H7 (cell line): ENCODE measurements around the gene IL9. TPM values are rescaled to one million over a fixed set of nuclear protein-coding genes. Genes with fewer than 3 reads are reported as not detected.
A peak's percentile ranks its signal among the peaks of the same experiment; 100 is the strongest.

Source experiments
- DNase-seq: peaks from one replicate; pipeline ENCODE4 v3.0.0; 2012
- H3K27me3 ChIP-seq: 2 replicates; pipeline ENCODE4 v1.6.0; 2011; ENCODE audit warnings: mild to moderate bottlenecking, low read length; ENCODE audit not compliant: control insufficient read depth, insufficient read depth
- H3K36me3 ChIP-seq: replicated peaks from 2 replicates; pipeline ENCODE4 v1.5.1; 2011; ENCODE audit warnings: low read length; ENCODE audit not compliant: control insufficient read depth, insufficient read depth
- H3K4me3 ChIP-seq: 2 replicates; pipeline ENCODE4 v1.5.1; 2011; ENCODE audit warnings: low read depth, mild to moderate bottlenecking, control low read depth, low read length, moderate library complexity; ENCODE audit not compliant: insufficient read depth
- total RNA-seq: library from RNA; depleted of rRNA; stranded (reverse); fragments of >200 nt; shearing (Covaris generic); gene quantifications from 2 replicates; pipeline ENCODE4 v1.2.3, GENCODE V29; 2014

The IL9 gene
- total RNA-seq, 1 experiment from 2014 or later: not detected

DNA sequence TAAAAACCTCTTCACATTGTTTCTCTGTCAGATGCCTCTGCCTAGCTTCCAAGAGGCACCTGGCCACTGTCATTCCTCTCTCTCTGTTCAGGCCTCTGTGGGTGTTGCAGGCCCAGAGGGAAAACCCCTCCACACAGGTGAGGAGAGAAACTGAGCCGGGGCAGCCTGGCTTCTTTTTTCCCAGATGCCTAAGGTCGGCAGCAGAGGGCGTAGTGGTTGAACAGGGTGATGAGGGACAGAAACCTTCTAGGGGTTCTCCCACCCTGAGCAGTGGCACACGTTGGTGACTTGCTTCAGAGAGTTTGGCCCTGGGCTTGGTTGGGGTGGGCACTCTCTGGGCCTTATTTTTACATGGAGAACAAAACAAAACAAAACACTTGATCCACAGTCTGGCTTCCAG, 12.2 kb downstream of the IL9 start:
- H3K4me3 ChIP-seq: no peak overlapping the region
- peaks cover 5% of the 10 kb centered on the region for H3K27me3 ChIP-seq
- peak; percentile 78 for DNase-seq

DNA sequence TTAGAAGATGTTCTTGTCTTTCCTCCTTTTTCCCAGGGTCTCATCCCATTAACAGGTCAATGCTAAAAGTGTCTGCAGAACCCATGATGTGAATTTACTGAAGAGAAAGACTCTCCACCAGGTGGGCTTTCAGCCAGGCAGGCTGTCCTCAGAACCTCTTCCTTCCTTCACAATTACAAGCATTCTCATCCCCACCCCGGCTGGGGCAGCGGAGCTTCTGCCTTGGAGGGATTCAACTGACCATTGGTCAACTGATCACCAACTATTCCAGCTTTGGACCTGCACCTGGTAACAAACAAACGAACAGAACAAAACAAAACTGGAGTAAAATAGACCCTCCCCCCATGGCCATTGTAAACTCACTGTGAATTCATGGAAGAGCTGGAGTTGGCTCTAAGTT, 12.6 kb downstream of the IL9 start:
- no peaks in the 10 kb centered on the region for H3K36me3 ChIP-seq
- H3K4me3 ChIP-seq: no peak overlapping the region
- no peak for DNase-seq
- H3K27me3 ChIP-seq: peaks cover 4% of the 10 kb centered on the region

More for the DNA sequence above, 12.2 kb downstream of the IL9 start:
- H3K36me3 ChIP-seq: no peaks in the 10 kb centered on the region

DNA sequence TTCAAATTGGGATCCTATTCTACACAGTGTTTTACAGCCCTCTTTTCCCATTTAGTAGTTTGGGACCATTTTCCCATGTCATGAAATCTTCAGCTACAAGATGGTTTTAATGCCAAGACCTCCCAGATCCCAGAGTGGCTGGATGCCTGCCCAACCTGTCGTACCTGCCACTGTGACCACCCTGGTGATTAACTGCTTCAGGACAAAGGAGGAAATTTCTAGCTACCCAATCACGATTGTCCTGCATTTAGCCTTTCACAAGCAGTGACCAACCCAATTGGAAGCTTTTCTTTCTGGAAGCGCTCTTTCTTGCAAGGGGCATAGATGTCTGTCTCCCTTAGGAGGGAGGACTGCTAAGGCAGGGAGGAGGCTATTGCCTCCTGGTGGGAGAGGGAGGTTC, 13.8 kb downstream of the IL9 start:
- H3K27me3 ChIP-seq: no peaks in the 10 kb centered on the region

DNA sequence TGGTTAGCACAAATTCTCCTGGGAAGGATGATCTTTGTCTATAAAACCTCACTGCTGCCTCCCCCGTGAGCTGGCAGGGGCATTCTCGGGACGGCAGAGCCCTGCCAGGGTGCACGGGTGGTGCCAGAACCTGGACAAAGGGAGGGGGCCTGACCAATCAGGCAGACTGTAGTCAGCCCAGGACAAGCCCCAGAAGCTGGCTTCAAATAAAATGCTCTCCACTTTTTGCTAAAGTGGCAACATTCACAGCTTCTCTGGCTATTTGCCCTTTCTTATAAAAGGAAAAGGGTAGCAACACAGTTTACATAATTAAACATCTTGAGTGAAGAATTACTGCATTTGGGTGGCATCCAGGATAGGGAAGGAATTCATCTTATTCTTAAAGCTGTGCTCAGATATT, 14.4 kb downstream of the IL9 start:
- Histone ChIP-seq H3K36me3 (no peaks in the 10 kb centered on the region), H3K27me3 (no peaks in the 10 kb centered on the region), H3K4me3 (no peak overlapping the region)
- DNase-seq: no peak

More for the DNA sequence above, 13.8 kb downstream of the IL9 start:
- DNase-seq: peak; percentile 16
- H3K4me3 ChIP-seq: no peak overlapping the region
- no peaks in the 10 kb centered on the region for H3K36me3 ChIP-seq

DNA sequence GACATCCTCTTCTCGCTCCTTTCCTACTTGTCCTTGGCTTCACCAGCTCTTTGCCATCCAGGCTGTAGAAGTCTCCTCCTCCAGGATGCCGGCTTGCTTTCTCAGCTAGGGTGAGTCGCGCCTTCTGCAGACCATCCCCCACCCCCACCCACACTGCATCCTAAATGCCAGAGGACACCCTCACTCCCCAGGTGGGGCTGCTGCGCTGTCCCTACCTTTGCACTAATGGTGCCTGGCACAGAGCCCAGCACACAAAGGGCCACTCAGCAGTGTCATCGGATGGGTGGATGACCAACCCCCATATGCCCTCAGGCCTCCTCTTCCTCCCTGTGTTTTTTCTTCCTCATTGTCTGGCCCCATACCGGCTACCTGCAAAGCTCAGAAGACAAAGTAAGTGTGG, 14.8 kb downstream of the IL9 start:
- Histone ChIP-seq H3K27me3 (no peaks in the 10 kb centered on the region), H3K36me3 (no peaks in the 10 kb centered on the region), H3K4me3 (no peak overlapping the region)
- peak; percentile 26 for DNase-seq

DNA sequence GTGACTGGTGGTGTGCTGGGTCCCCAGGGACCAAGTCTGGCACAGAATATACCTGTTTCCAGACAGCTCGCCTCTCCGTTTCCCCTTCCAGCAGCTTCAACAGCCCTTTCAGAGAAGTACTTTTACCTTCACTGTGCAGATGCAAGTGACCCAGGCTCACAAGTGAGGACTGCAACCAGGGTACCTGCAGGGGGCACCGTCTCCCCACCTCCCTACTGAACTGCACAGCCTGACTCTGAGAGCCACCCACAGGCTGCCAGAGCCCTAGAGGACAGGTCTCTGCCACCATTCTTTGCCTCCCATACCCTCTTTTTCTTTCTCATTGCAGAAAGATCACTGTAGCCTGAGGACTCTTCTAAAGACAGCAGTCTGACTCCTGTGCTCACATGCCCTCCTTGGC, 15.4 kb downstream of the IL9 start:
- H3K36me3 ChIP-seq: no peaks in the 10 kb centered on the region
- H3K4me3 ChIP-seq: no peak overlapping the region
- no peaks in the 10 kb centered on the region for H3K27me3 ChIP-seq
- peak; percentile 86 for DNase-seq

DNA sequence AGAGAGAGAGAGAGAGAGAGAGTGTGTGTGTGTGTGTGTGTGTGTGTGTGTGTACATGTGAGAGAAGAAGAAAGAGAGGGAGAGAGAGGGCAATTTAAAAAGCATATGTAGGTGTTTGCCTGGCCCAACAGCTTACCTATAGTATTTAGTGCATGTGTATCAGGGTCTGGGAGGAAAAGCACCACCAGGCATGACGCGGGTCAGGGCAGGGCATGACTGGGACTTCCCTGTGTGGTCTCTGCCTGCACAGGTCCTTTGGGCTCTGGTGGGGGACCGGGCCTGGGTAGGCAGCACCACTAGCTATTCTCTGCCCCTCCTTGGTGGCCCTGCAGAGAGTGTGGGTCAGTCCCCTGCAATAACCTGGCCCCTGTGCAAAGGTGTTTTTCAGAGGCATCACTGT, 16.1 kb downstream of the IL9 start:
- Histone ChIP-seq H3K4me3 (no peak overlapping the region), H3K27me3 (no peaks in the 10 kb centered on the region), H3K36me3 (no peaks in the 10 kb centered on the region)
- DNase-seq: peak; percentile 20

DNA sequence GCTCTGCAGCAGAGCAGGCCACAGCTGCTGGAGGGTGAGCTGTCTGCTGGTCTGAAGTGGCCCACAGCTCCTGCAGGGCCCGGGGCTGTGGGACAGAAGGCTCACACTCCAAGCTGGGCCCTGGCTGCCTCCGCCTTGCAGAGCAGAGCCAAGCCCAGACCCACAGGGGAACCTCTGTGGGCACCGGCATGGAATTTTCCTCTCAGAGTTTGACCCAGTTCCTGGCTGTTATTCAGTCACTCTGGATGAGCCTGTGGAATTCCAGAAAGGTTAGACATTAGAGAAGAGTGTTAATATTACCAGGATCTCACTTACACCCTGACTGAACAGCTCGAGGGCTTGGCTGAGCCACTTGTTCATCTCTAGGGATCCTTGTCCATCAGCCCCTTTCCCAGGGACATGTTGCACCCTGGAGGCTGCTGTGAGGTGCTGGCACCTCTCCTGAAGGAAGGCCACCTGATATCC, 17.5 kb downstream of the IL9 start:
- H3K4me3 ChIP-seq: no peak overlapping the region
- peak; percentile 14 for DNase-seq

DNA sequence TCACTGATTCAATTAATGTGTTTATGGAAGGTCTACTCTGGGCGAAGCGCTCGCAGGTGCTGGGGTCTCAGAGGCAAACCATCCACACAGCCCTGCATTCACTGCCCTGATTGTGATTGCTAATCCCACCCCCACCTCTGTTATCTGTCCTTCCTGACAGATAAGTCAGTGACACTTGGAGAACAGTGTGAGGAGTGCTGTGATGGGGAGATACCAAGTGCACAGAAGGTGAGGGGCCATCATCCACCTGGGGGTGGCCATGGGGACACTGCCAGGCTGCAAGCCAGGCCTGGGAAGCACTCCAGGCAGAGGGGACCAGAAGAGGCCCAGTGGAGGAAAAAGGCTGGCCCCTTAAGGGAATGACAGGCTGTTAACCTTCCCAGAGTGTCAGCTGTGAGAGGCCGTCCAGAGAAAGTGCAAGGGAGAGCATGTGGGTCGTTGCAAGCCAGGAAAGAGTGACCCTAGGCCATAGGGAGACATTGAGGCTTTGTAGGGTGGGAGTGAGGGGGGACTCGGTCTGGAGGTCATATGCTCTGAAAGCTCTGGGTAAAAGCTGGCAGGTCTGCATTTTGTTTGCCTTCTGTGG, 18.0 kb downstream of the IL9 start:
- Histone ChIP-seq H3K36me3 (no peaks in the 10 kb centered on the region), H3K27me3 (no peaks in the 10 kb centered on the region), H3K4me3 (no peak overlapping the region)
- peak; percentile 16 for DNase-seq

More for the DNA sequence above, 17.5 kb downstream of the IL9 start:
- Histone ChIP-seq H3K27me3 (no peaks in the 10 kb centered on the region), H3K36me3 (no peaks in the 10 kb centered on the region)

DNA sequence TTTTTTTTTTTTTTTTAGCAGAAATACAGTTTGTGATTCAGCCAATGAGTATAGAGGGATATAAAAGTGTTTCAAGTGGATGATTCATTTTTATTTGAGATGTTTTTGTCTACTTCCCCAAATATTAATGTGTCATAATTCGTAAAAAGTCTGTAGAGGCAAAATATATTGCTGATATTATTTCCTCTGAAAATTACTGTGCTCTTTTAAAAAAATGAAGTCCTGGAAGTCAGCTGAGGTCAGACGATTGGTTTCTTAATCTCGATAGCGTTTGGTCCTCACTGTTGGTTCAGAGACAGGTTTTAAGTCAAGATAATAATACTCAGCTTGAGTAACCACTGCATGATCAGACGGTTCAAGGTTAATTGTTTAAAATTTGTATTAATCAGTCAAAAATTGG, 19.5 kb downstream of the IL9 start:
- no peak for DNase-seq
- Histone ChIP-seq H3K27me3 (no peaks in the 10 kb centered on the region), H3K36me3 (no peaks in the 10 kb centered on the region), H3K4me3 (no peak overlapping the region)

DNA sequence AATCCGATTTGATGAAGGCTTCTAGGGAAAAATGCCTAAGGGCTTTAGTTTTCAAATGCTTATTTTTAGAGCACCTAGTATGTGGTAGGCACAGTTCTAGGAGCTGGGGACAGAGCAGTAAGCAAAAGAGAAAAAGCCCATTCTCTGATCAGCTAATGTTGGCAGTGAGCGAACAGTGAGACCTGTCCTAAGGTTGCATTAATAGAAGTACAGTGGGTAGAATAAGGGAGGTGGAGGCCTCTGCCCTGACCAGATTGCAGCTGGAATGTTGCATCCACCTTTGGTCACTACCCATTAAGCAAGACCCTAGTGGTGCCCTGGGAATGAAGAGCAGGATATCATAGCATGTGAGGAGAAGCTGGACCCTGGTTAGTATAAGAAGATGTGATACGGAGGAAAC, 20.1 kb downstream of the IL9 start:
- no peak overlapping the region for H3K4me3 ChIP-seq
- DNase-seq: peak; percentile 8
- H3K36me3 ChIP-seq: no peaks in the 10 kb centered on the region
- H3K27me3 ChIP-seq: no peaks in the 10 kb centered on the region

DNA sequence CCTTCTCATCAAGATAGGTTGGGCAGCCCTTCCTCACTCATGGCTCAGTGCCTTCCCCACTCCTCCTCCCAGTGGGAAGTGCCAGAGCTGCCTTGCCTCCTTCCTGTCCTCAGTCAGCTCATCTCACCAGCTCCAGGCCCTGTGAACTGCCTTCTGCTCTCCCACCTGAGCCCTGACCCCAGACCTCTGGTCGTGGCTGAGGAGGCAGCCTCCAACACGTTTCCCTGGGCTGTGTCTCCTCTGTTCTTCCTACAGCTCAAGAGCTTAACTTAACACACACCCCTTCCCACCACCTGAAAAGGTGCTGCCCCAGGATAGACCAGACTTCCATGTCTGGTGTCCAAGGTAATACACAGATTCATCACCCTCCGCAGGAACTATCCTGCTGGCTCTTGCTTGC, 21.2 kb downstream of the IL9 start:
- no peak overlapping the region for H3K4me3 ChIP-seq
- no peaks in the 10 kb centered on the region for H3K36me3 ChIP-seq
- H3K27me3 ChIP-seq: no peaks in the 10 kb centered on the region
- peak; percentile 3 for DNase-seq

DNA sequence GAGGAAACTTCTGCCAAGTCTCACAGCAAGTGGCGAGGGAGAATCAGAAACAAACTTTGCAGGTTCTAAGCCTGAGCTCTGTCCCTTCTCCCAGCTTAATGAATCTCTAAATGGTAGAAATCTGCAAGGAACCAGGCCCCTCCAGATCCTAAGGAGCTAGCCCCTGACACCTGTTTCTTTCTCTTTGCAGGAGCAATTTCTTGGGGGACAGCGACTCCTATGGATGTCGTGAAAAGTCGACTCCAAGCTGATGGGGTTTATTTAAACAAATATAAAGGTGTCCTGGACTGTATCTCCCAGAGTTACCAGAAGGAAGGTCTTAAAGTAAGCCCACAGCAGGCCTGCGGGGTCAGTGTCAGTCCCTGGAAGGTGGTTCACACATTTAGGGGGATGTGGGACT, 21.8 kb downstream of the IL9 start:
- Histone ChIP-seq H3K4me3 (no peak overlapping the region), H3K36me3 (no peaks in the 10 kb centered on the region), H3K27me3 (no peaks in the 10 kb centered on the region)
- no peak for DNase-seq

DNA sequence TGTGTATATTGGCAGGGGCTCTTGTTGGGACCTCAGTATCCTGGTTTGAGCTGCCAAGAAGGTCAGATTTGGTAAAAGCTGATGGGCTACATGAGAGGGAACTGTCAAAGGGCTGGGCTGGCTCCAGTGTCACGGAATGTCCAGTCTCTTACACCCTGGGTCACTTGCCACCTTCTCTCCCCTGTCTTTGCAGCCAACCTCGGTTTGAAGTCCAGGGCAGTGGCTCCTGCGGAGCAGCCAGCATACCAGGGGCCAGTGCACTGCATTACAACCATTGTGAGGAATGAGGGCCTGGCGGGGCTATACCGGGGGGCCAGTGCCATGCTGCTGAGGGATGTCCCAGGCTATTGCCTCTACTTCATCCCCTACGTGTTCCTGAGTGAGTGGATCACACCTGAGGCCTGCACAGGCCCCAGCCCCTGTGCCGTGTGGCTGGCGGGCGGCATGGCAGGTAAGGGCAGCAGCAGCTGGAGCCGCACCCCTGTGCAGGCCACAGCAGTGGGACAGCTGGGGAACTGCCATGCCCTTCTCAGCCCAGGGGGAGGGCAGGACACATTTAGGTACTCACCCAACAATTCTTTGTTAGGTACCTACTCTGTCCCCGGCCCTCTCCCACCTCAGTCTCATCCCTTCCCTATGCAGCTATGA, 24.2 kb downstream of the IL9 start:
- Histone ChIP-seq H3K27me3 (no peaks in the 10 kb centered on the region), H3K4me3 (no peak overlapping the region), H3K36me3 (no peaks in the 10 kb centered on the region)
- no peak for DNase-seq

DNA sequence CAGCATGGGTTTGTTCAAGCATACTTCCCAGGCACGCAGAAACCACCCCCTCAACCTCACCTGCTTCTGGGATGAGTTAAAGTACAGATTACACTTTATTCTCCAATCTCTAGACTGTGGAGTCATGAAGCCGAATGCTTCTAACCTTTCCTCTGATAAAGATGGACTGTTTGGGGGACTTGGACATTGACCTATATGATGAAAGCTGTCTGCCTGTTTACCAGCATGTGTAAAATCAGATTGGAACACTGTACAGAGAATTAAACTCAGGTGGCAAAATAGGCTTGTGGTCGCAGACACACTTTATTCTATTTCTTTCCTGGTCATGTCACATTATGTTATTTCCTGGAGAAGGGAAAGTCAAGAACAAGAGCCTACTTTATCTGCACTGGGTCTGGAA, 25.7 kb downstream of the IL9 start:
- no peak for DNase-seq
- no peaks in the 10 kb centered on the region for H3K27me3 ChIP-seq
- H3K4me3 ChIP-seq: no peak overlapping the region
- H3K36me3 ChIP-seq: no peaks in the 10 kb centered on the region
